Activated CD4-positive, alpha-beta T cell treated with anti-CD3 and anti-CD28 coated beads for 1 hour (primary cell): ENCODE measurements around the gene FIGN.

ENCODE experiments used
- DNase-seq: peaks from one replicate; pipeline ENCODE4 v3.0.0-alpha.2; 2020

FIGN gene

DNA sequence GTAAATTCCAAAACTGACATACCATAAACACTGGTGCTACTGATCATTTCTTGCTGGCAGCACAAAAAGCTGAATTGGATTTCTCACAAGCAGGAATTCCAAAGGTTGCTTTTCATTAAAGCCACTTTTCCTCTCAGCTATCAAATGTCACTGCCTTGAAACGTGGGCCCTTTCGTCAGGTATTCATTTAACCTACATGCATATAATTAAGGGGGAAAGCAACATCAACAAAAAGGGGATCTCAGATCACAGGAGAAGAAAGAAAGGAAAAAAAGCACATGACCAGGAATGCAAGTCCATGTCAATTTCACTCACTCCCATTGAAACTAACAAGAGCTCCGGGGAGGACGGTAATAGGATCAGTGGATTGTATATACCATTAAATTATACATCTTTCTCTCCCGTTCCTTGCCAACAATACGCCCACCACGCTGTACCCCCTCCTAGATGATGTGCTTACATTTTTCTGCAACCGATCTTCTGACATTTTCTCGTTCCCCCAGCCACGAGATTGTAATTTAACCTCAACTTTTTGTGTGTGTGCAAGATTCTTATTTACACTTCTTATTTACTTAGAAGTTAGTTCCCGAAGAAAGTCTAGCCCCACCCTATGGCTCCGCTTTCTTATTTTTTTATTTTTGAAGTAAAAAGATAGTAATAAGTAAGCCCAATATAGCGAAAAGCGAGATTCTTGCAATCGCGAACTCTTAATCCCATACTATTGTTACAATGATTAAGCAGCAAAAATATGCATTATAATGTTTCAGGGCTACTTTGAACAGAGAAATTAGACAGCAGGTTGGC is 725 bp downstream of the FIGN start:
- DNase-seq = no peak

DNA sequence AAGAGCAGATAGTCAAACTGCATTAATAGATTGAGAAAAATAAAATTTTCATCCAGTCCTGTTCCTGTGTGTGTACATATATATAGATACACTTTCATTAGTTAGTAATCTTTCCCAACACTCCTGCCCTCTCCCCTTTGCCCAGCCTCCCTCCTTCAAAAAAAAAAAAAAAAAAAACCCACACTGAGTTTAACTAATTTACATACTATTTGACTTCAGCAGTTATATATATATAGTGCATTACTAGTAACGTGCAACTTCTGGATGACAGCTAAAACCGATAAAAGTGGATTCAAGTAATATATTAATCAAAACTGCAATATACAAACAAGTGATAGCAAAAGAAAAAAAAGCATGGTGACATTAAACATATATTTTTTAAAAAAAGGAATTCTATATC is 1.4 kb downstream of the FIGN start:
- DNase-seq = no peak

DNA sequence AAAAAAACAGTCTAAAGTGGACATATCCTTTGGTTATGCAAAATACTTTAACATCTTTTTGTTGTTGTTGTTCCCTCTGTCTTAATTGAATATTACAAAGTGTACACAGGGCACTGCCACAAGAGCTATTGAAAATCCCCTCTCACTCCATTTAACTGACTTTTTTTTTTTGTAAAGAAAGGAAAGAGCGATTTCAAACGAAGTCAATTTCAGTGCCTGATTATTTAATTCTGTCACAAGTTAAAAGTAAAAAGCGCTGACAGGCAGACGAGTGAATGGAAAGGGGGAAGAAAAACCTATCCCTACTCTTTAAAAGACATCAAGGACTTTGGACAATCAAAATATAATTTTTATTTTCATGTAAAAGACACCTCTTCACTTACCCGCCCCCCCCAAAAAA is 1.9 kb downstream of the FIGN start:
- no peak for DNase-seq

DNA sequence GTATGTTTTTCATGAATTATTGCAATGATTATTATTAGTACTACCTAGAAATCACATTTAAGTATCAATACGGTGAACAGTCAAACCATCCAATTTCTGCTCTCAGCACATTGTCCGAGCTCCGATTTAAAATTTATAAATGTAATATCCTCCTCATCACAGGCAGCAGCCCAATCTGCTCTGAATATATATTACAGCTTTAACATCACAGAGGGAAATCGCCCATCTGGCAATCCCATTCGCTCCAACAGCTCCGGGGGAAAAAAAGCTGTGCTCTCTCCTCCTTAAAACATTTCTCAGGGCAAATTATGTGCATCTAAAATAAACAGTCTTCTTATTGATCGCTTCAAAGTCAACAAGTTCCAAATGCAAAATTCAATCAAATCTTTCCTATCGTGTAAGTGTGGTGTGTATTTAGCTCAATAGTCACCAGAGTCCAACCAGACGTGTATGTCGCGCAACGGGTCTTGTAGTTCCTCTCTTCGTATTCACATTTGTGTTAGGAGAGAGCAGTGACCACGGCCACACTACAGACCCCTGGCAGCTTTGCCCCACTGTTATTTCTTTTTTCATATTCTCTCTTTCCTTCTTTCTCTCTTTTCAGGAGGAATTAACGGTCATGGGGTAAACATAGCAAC is 2.4 kb downstream of the FIGN start:
- DNase-seq = no peak

DNA sequence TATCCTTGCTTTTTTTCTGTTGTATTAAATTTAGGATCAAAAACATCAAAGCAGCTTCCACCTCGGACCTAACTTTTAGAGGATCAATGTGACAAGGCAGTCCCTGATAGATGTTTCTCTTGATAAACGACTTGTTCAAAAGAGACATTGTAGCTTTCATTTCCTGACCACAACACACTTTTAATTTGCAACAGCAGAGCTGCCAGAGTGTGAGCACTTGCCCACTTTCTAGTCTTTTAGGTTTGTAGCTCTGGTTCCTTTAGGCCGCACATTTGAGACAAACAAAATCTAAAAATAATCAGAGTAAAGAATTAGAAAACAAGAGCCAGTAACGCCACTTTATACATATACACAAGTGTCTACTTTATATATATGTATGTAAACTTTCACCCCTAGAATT is 3.1 kb downstream of the FIGN start:
- no peak for DNase-seq

DNA sequence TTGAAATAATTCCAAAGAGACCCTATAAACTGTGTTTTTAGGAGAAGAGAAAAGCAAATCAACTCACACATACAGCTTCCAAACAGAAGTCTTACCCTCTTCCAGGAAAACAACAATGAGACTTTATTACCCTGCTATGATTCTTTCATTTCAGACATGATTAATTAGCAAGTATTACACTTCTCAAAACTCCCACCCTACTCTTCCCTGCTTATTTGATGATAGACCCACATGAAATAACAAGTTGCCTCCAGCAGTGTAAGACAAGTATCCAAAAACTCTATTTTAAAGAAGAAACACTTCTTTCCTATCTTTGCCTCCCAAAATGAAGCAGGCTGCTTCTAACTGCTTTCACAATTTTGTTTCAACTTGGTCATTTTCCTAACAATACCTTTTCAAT is 4.1 kb downstream of the FIGN start:
- DNase-seq = no peak

DNA sequence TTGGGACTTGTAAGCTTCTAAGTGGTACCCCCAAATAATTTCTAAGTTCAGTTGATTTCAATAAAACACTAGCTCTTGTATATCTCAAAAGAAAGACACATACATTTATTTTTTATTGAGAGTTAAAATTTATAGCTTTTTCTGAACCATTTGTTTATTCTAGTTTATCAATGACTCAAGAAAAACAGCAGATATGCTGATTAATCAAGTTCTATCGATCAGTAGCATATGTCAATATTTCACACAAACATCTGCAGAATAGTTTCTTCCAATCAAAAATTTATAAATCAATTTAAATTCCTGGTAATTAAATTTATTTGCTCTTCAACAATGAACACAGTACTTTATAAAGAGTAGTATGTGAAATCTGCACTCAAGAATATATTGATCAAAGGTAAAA is 5.3 kb downstream of the FIGN start:
- no peak for DNase-seq

DNA sequence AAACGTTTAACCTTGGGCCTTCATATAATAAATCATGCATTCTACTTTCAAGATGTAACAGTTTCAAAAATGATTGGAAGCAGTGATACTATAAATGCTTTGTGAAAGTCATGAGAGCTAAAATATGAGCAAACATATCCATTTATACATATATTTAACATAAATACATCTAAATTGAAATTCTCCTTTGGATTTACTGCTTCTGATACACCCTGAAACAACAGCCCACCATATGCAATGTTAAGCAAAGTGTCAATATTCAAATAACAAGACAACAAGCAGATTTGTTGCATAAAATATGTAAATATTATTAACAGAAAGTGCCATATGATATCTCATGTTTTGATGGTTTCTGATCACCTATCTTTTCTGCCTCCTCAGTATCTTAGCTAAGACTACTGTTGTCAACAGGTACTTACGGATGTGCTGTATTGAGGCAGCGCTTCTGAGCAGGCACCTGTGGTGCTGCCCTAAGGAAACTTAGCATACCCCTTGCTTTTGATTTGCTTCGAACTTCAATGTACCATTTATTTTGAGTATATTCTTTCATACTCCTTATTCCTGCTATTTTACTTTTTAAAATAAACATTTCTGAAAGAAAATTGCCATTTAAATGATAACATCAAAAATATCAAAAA is 6.1 kb downstream of the FIGN start:
- no peak for DNase-seq

DNA sequence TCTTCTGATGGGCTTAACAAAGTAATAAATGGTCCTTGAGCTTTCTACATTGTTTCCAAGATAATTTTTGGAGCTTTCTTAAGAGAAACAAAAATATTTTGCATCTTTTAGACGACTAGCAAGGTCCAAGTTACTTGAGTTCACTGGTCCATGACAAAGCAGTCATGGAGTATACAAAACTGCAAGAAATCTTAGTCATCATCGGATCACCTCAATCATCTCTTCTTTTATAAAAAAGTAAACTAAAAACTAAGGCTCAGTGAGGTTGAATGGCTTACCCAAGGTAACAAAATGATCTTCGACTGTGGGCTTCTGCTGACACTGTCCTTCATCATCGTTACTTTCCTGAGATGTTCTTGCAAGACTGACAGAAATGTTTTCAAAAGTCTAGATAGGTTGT is 11.9 kb downstream of the FIGN start:
- no peak for DNase-seq

DNA sequence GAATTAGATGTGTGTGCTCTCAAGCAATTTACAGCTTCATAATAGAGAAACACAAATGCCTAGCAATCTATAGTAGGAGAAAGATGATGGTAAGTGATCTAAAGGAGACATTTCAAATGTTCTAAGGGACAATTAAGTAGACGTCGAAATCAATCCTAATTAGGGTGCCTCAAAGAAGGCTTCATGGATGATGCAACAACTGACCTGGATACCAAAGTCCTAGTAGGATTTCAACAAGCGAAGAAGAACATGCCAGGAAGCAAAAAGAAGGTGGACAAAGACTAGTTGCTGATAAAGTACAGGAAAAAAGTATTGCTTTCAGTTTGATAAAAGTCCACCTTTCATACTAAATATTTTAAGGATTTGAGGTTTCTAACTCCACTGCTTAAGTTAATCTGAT is 12.5 kb downstream of the FIGN start:
- DNase-seq = no peak

DNA sequence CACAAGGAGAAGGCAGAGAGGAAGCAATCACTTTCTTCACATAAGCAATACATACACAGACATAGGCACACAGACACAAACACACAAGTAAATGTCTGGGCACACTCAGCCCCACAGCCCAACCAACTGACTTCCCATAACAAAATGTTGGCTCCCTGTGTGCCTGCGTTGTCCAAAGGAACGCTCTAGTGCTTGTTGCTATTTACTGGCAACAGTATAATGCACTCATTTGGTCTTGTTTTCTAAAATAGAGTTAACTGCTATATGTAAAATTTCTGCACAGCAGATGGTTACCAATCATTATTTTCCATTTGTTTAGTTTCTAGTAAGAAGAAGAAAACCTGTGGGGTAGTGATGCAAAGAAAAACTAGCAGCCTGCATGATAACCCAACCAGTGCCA is 16.5 kb downstream of the FIGN start:
- DNase-seq = no peak

DNA sequence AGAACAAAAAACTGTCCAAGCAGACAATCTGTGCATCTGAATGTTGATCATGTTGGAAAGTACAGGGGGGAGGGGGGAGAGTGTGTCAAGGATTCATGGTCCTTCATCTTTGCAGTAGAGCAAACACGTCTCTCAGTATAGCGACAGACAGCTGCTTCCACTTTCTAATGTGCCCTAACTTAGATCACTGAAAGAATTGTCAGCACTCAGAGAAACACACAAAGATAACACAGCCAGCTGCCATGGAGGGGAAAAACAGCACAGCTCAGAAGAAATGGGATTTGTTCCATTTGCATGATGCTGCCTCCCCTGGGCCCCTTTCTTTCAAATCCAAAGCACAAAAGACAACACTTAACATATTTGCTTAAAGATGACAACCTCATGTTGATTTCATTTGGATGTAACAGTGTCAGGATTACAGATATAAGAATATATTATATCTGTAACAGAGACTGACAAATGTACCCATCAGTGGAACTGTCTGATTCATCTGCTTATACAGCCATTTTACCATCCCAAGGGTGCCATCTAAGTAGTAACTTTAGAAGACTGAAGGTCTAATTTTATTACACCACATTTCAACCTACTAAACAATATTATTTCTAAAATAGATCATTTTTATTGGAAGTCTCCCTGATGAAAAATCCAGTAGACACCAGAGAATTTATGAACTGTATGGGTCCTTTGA is 17.7 kb downstream of the FIGN start:
- no peak for DNase-seq

DNA sequence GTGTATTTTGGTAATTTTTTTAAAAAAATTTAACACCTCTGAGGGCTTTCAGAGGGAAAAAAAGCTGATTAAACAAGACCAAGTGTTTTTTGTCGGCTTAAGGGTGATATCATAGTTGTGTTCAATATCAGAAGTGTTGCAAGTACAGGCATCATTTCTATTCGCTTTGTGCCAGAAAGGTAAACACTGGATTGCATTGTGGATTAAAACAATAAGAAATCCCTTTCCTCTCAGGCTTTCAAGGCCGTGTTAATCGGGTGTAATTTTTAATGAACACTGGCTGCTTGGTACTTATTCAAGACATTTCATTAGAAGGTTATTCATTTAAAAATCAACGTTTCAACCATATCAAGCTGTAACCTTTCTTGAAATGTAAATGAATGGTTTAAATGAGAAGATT is 18.3 kb downstream of the FIGN start:
- DNase-seq = no peak

DNA sequence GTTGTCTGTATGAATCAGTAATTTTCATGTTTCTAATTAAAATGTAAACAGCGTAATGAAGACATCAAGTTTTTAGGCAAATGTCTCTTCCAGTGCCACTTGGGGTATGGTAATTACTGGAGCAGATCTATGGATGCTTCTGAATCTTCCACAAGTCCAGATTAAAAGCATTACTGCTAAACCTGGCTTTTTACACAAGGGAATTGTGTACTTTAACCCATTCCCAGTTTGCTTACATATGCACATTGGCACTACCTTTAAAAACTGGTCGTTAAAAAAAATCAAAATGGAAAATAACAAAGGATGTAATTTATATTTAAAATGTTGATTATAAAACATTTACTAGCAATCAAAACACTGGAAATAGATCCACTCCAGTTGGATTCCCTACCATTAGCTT is 19.7 kb downstream of the FIGN start:
- DNase-seq = no peak

DNA sequence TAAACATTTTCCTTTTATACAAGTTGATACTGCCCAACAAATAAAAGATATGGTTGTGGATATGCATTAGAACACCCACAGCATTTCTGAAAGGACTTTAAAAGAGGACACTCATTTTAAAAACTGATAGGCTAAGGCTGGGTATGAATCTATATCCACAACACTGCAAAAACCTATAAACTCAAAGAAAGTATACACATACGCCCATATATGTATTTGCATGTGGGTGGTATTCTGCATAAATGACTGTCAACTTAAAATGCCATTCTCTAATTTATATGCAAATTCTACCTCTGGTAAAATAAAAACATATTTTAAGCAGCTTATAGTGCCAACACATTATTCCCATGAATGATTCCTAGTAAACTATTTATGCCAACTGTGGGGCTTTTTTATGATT is 20.1 kb downstream of the FIGN start:
- DNase-seq = no peak

DNA sequence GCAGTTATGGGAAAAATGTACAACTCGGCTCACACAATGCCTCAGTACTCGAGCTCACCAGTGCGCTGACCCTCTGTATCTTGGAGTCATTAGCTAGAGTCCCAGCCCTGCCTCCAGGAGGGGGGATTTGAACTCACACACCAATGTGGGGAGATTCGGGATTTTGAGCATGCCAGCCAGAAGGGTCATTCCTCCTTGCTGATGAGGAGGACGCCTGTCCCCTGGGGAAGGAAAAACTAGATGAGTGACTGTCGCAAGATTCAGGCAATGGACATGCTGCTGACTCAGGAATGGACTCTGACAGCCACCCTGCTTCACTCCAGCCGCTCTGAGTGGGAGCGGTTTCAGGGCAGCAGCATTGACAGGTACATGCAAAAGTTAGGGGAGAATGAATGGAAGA is 20.6 kb downstream of the FIGN start:
- no peak for DNase-seq

DNA sequence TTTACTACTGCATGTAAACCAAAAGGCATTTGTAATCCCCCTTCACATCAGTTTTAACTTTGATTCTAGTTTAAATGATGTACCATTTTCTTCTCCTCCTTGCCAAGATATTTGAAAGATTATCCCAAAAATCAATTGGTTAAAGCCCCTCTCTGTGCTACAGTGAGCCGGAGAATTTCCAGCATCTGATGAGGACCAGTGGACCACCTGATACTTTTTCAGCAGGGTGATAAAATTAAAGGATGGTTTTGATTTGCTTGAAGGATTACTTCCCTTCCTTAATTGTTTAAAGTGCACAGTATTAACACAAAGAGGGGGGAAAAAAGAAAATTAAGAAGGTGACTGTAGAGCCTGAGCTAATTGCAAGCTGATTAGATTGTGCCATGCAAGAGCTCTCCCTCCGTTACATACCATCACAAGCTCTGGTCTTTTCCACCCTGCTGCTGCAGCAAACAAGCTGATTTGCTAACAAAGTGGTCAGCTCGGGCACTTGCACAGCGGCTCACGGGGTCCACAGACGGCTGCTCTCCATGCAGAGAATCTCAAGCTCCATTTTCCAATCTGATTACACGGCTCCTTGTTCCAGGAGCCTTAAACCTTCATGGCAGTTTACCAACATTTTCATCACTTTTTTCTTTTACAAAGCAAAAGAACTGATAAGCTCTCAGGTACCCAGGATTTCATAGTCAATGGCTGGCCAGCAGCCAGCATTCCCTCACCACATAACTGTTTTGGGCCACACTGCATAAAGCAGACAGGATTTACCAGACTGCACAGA is 22.1 kb downstream of the FIGN start:
- DNase-seq = no peak

DNA sequence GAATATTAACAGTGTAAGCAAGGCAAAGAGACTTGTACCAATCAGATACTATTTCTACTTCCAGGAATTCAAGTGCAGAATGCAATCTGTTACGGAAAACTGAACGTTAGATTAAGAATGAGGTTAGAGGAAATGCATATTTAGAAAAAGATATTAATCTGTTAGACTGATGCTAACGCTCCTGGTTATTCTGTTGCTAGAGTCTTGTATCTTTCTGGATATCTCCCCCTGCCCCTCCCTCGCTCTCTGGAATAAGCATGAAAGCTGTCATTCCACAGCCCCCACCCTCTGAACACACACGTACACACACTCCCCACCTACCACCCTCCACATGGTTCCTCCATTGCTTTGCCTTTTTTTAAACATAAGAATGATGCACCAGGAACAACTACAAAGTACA is 24.1 kb downstream of the FIGN start:
- no peak for DNase-seq

DNA sequence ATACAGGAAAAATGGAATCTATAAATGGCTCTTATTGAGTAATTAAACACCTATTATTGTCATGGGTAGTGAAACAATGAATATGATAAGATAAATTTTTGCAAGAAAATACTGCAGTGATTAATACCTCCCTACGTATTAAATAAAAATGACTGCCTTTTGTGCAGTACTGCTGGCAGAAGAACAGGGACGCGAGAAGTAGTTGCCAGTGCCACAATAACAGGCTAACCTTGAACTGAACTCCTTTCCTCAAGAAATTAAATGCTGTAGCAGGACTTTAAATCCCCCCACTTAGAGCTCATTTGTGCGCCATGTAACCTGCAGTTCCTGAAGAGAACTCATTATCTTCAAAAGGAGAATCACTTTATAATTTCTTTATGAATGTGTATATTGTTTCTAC is 24.6 kb downstream of the FIGN start:
- DNase-seq = no peak

DNA sequence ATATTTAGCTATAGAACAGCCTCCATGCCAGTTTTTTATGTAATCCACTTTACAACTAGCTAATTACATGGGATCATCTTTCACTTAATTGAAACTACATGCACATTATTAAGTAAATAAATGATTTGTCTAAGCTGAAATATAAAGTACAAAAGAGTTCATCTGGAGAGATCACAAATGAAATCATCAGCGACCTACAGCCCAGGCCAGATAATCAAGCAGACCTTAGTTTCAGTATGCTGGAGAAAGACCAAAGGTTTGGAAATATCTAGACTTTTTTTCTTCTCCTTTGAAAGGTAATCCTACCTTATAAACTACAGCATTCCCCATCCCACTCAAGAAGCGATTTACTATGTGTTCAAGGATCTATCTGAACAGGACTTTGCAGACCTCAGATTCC is 26.5 kb downstream of the FIGN start:
- no peak for DNase-seq

DNA sequence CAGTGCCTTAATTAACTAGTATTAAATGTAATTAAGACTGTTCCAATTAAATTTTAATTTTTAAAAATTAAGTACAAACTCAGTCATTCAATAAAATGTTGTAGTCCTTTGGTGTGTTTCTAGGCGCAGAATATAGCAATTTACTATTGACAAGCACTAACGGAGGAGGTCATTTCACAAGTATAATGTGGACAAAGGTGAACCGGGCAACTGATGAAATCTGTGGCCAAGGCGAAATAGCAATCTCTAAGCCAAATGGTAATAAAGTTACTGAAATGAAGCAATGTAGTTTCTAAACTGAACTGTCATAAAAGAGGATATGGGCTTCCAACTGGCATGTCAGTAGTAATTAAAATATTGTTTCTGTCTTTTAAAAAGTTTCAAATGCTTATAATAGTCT is 27.5 kb downstream of the FIGN start:
- no peak for DNase-seq

DNA sequence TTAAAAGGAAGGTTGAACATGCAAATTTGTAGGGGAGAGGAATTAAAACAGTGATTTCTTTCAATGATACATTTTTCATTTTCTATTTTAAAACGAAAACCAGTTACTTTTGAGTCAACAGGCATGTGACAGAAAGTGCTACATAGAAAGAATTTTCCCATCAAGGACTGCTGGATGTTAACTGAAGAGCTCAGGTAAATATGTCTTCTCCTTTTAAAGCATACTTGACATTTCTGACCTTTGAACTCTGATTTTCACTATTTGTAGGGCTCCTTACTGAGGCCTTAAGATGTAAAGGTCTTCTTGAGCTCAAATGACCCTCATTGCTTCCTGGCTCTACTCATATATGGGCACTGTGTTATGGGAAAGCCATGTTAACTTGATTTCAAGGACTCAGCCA is 32.4 kb downstream of the FIGN start:
- DNase-seq = no peak
